Fibroblast of pulmonary artery (primary cell): ENCODE measurements around the gene RYR3.
A peak's percentile ranks its signal among the peaks of the same experiment; 100 is the strongest.
"Not testable (repeated sequence)": the region's sequence is repeated elsewhere in the genome, so short reads cannot be mapped to it uniquely, and the experiment has no call there.

ENCODE experiments used
- DNase-seq: peaks from one replicate; pipeline ENCODE4 v3.0.0-alpha.2; 2010; ENCODE audit warnings: low read depth
- H3K4me3 ChIP-seq: replicated peaks from 2 replicates; pipeline ENCODE4 v1.5.1; 2011; ENCODE audit warnings: low read depth, mild to moderate bottlenecking, control low read depth, low read length, moderate library complexity
- TF ChIP-seq, protein P1 (sequence below): IDR thresholded peaks from 2 replicates; pipeline ENCODE4 v1.5.1; 2011; ENCODE audit warnings: mild to moderate bottlenecking, control low read depth, low read length, inconsistent platforms; ENCODE audit errors: missing control alignments

The RYR3 gene

DNA sequence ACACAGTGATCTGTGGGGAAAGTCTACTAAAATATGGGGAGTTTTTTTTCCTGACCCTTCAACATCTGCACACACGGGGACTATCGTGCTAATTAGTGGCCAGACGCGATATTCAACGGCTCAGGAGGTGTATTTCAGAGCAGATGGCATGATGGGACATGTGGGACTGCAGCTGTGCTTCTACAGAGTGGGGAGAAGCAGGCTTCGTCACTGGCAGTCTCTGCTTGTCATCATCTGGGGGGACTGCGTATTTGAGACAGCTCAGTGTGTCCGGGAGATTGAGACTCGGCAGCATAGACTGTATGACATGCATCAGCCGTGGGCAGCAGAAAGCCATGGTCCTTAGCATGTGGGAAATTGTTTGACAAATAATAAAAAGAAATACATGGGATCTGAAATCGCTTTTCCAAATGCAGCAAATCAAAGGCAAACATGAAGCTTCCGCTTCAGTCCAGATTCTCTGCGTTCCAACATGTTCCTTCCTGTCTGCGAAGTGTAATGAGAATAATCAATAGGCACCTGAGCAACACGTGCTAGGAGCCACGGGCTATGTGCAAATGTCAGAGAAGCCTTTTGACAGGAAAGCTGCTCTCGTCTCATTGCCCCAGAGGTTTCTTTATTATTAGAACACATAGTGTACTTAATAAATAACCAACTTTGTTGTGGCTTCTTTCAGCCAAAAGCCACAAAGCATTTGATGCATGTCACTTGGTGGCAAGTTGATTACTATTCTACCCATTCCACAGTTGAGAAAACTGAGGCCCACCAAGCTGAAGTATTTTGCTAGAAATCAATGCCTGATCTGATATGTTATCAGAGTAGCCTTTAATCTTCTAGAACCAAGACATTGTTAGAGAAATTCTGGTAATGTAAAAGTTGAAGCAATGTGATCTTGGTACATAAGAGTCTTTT, 276.3 kb downstream of the RYR3 start:
- no peak overlapping the region for H3K4me3 ChIP-seq
- TF ChIP-seq, protein P1, sequence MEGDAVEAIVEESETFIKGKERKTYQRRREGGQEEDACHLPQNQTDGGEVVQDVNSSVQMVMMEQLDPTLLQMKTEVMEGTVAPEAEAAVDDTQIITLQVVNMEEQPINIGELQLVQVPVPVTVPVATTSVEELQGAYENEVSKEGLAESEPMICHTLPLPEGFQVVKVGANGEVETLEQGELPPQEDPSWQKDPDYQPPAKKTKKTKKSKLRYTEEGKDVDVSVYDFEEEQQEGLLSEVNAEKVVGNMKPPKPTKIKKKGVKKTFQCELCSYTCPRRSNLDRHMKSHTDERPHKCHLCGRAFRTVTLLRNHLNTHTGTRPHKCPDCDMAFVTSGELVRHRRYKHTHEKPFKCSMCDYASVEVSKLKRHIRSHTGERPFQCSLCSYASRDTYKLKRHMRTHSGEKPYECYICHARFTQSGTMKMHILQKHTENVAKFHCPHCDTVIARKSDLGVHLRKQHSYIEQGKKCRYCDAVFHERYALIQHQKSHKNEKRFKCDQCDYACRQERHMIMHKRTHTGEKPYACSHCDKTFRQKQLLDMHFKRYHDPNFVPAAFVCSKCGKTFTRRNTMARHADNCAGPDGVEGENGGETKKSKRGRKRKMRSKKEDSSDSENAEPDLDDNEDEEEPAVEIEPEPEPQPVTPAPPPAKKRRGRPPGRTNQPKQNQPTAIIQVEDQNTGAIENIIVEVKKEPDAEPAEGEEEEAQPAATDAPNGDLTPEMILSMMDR = no peak
- no peak for DNase-seq

DNA sequence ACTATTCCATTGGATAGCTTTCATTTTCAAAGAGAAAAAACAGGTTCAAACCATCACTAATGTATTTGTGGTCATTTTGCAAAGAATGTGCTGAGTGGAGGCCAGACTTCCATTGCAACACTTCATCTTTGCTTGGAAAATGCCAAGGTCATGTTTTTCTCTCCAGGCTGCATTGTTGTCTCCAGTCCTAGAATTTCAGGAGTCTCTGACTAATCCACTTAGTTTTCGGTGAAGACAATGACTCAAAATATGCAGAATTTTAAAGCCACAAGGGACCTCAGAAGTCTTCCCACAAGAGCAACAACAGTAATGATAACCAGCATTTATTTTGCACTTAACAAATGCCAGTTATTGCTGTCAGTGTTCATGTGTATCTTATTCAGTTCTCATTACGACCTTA, 277.0 kb downstream of the RYR3 start:
- peak; percentile 83 for DNase-seq
- no peak overlapping the region for H3K4me3 ChIP-seq
- TF ChIP-seq, protein P1 = no peak

DNA sequence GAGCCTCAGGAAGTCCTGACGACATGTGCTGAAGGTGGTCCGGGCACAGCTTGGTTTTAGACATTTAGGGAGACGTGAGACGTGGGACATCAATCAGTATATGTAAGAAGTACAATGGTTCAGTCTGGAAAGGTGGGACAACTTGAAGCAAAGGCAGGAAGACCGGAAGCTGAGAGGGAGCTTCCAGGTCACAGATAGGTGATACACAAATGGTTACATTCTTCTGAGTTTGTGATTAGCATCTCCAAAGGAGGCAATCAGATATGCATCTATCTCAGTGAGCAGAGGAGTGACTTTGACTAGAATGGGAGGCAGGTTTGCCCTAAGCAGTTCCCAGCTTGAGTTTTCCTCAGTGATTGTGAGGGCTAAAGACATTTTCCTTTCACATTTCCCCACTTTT, 282.1 kb downstream of the RYR3 start:
- no peak for DNase-seq
- TF ChIP-seq, protein P1 = no peak

DNA sequence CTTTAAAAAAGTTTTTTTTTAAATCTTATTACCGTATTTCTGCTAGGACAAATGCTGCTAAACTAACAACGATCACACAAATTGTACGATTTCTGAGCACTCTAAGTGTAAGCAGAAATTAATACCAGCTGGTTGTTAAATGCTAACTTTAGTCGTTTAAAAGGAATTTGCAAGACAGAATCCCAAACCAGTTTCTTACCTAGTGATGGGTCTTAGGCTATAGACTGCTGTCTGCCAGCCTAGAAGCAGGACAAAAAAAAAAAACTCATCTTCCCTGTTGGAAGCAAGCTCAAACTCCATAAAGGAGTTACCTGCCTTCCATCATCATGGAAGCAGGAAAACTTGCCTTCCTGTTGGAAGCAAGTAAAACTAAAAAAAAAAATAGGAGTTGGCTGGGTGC, 287.6 kb downstream of the RYR3 start:
- DNase-seq, H3K4me3 ChIP-seq: not testable (repeated sequence)

More for the DNA sequence above, 282.1 kb downstream of the RYR3 start:
- H3K4me3 ChIP-seq = no peak overlapping the region

GRCh38 chr15:33600212-33600611, 289.4 kb downstream of the RYR3 start:
- TF ChIP-seq, protein P1 = no peak
- DNase-seq = no peak

DNA sequence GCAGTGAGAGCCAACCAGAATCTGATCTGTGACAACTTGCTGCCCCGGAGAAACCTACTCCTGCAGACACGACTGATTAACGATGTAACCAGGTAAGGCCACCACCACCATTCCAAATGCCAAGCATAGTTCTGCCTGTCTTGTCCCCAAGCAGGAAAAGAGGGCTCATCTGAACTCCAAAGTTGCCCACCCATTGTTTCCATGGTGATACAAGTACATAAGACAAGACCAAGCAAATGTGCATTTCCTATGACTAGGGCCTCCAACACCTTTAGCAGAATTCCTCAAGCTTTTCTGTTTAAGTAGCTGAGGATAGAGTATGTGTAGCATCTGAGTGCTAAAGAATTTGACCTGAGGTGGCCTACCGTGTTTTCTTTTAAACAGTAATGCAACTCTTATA, 290.7 kb downstream of the RYR3 start:
- DNase-seq = no peak
- H3K4me3 ChIP-seq = no peak overlapping the region
- TF ChIP-seq, protein P1 = no peak

More at GRCh38 chr15:33600212-33600611, 289.4 kb downstream of the RYR3 start:
- no peak overlapping the region for H3K4me3 ChIP-seq

DNA sequence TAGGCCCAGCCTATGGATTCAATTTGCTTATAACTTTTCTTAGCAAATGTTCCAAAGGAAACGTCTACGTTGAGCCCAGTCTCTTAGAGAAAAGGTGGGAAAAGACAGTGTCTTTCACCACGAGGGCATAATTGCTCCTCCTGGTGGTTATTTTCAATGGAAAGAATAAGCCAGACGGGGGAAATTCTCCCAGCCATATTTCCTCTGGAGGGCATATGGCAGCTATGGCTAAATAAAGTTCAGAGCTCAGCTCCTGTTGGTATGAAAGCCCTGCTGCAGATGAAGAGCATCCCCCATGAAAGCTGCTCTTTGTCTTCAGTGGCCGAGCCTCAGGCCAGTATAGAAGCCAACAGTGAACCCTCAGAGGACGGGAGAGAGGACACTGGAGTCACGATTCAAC, 297.9 kb downstream of the RYR3 start:
- no peak for DNase-seq
- TF ChIP-seq, protein P1 = peak; percentile 8
- no peak overlapping the region for H3K4me3 ChIP-seq
